Activated T-helper 1 cell treated with anti-CD3 and anti-CD28 coated beads, Interleukin-12 subunit alpha, Interleukin-12 subunit beta, Interleukin-2, Interleukin-4 antibody, amounts not matched to agents 30 ng/mL and 10 ng/mL and 1 ng/mL, durations not matched to agents 14 hours and 24 hours and 36 hours (primary cell): ENCODE measurements around the gene RNPEP. TPM values are rescaled to one million over a fixed set of nuclear protein-coding genes. Genes with fewer than 3 reads are reported as not detected.

Experiments used
- DNase-seq: peaks from one replicate; pipeline ENCODE4 v3.0.0; 2021; ENCODE audit warnings: low spot score
- H3K27ac Mint-ChIP-seq: one replicate; pipeline ENCODE4 v1.8.0; 2021; ENCODE audit warnings: mild to moderate bottlenecking, mixed read lengths
- H3K27me3 Mint-ChIP-seq: one replicate; pipeline ENCODE4 v1.8.0; 2022; ENCODE audit warnings: mild to moderate bottlenecking, moderate library complexity, mixed read lengths; ENCODE audit not compliant: insufficient read depth
- H3K36me3 Mint-ChIP-seq: one replicate; pipeline ENCODE4 v1.8.0; 2021; ENCODE audit warnings: low read depth, mixed read lengths
- H3K4me1 Mint-ChIP-seq: one replicate; pipeline ENCODE4 v1.8.0; 2021; ENCODE audit warnings: low read depth, mixed read lengths
- H3K4me3 Mint-ChIP-seq: one replicate; pipeline ENCODE4 v1.8.0; 2021; ENCODE audit warnings: mild to moderate bottlenecking, moderate library complexity, mixed read lengths
- H3K9me3 Mint-ChIP-seq: one replicate; pipeline ENCODE4 v1.8.0; 2021; ENCODE audit warnings: mixed read lengths
- intact Hi-C: fragments of 100-400 bp; cut with micrococcal nuclease; formaldehyde crosslinking; loops from one replicate; pipeline ENCODE4 v1.15.1; 2024
- total RNA-seq: library from RNA; stranded (reverse); gene quantifications from 2 replicates; pipeline ENCODE4 v1.2.3, GENCODE V29; 2022

Gene RNPEP
- total RNA-seq, 1 donor from 2014 or later = 34.2 TPM

GRCh38 chr1:201970334-201971159 is 11.9 kb upstream of the RNPEP start:
- Mint-ChIP-seq H3K27ac (no peak overlapping the region), H3K9me3 (no peaks in the 10 kb centered on the region), H3K4me1 (peaks cover 4% of the 10 kb centered on the region), H3K4me3 (no peak overlapping the region), H3K36me3 (peaks cover 38% of the 10 kb centered on the region), H3K27me3 (peaks cover 5% of the 10 kb centered on the region)
- intact Hi-C loops = no loop called here
- no peak for DNase-seq

DNA sequence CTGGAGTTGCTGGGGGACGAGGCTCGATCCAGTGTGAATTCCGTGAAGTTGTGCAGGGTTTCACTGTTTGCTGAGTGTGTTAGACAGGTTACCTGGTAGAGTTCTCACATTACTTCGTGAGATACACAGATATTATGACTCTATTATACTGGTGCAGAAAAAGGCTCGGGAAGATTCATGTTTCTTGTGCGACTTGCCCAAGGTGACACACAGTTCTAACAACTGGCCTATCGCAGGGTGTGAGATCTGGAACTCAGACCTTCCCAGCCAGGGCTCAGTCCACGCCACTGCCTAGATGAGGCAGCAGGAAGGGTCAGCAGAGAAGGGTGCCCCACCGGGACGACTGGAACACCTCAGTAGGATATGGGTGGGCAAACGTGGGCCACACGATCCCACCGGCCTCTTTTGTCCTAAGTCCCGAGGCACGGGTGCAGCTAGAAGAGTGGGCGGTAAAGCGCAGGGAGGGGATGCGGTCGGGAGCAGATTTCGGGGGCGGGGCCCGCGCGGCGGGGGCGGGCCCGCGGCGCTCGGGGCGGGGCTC is 296 bp upstream of the RNPEP start:
- DNase-seq = peak; percentile 60
- intact Hi-C loops = loop anchor here (1.0 kb wide), 2 partner anchors 27 to 153 kb away; partner anchors contain the start of genes IPO9 and TIMM17A
- peak overlapping the region; percentile 81 for H3K27ac Mint-ChIP-seq
- H3K4me1 Mint-ChIP-seq = peaks cover 25% of the 10 kb centered on the region
- H3K9me3 Mint-ChIP-seq = no peaks in the 10 kb centered on the region
- H3K27me3 Mint-ChIP-seq = peaks cover 6% of the 10 kb centered on the region
- no peaks in the 10 kb centered on the region for H3K36me3 Mint-ChIP-seq
- H3K4me3 Mint-ChIP-seq = peak overlapping the region; percentile 95

DNA sequence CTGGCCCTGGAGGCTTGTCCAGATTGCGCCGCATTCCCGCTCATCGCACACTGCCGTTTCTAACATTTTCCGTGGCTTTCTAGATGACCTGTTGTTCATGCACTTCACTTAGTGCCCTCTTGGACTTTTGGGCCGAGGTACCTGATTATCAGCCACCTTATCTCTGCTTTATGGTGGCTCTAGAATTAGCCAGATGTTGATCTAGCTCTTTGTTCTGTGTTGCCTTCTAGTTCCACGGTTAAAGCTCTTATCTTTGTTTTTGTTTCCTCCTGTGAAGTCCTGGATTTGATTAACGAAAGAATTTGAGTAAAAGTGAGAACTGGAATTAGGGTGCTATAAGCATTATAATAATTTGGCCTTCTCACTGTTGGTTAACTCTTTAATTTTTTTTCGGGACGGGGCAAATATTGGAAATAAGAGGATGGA is 945 bp downstream of the RNPEP start:
- intact Hi-C loops = no loop called here
- H3K36me3 Mint-ChIP-seq = no peaks in the 10 kb centered on the region
- peaks cover 25% of the 10 kb centered on the region for H3K4me1 Mint-ChIP-seq
- H3K4me3 Mint-ChIP-seq = peak overlapping the region; percentile 98
- no peak for DNase-seq
- H3K9me3 Mint-ChIP-seq = no peaks in the 10 kb centered on the region
- peaks cover 6% of the 10 kb centered on the region for H3K27me3 Mint-ChIP-seq
- peak overlapping the region; percentile 90 for H3K27ac Mint-ChIP-seq

GRCh38 chr1:201984446-201984845 is 2.0 kb downstream of the RNPEP start:
- Mint-ChIP-seq H3K27me3 (peaks cover 4% of the 10 kb centered on the region), H3K4me3 (peak overlapping the region; percentile 98), H3K4me1 (peaks cover 25% of the 10 kb centered on the region), H3K9me3 (no peaks in the 10 kb centered on the region), H3K36me3 (peaks cover 3% of the 10 kb centered on the region), H3K27ac (no peak overlapping the region)
- DNase-seq = no peak
- intact Hi-C loops = no loop called here

DNA sequence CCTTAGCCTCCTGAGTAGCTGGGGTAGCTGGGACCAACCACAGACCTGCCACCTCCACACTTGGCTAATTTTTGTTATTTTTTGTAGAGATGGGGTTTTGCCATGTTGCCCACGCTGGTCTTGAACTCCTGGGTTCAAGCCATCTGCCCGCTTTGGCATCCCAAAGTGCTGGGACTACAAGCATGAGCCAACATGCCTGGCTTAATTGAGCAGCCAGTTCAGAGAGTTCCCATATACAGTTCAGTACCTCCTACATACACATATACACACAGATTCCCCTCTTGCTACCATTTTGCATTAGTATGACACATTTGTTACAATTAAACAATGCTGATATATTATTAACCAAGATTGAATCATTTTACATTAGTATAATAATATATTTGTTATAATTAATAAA is 2.9 kb downstream of the RNPEP start:
- H3K4me1 Mint-ChIP-seq = peaks cover 25% of the 10 kb centered on the region
- H3K4me3 Mint-ChIP-seq = no peak overlapping the region
- peaks cover 4% of the 10 kb centered on the region for H3K27me3 Mint-ChIP-seq
- intact Hi-C loops = no loop called here
- H3K27ac Mint-ChIP-seq = no peak overlapping the region
- DNase-seq = no peak
- no peaks in the 10 kb centered on the region for H3K9me3 Mint-ChIP-seq
- H3K36me3 Mint-ChIP-seq = peaks cover 7% of the 10 kb centered on the region

- intact Hi-C loops = no loop called here
- H3K27me3 Mint-ChIP-seq = no peaks in the 10 kb centered on the region
- peaks cover 22% of the 10 kb centered on the region for H3K36me3 Mint-ChIP-seq
- peaks cover 9% of the 10 kb centered on the region for H3K4me1 Mint-ChIP-seq
- no peak for DNase-seq
- H3K4me3 Mint-ChIP-seq = no peak overlapping the region
- no peak overlapping the region for H3K27ac Mint-ChIP-seq
- H3K9me3 Mint-ChIP-seq = no peaks in the 10 kb centered on the region
Observed at GRCh38 chr1:201988601-201989000, 6.2 kb downstream of the RNPEP start.

DNA sequence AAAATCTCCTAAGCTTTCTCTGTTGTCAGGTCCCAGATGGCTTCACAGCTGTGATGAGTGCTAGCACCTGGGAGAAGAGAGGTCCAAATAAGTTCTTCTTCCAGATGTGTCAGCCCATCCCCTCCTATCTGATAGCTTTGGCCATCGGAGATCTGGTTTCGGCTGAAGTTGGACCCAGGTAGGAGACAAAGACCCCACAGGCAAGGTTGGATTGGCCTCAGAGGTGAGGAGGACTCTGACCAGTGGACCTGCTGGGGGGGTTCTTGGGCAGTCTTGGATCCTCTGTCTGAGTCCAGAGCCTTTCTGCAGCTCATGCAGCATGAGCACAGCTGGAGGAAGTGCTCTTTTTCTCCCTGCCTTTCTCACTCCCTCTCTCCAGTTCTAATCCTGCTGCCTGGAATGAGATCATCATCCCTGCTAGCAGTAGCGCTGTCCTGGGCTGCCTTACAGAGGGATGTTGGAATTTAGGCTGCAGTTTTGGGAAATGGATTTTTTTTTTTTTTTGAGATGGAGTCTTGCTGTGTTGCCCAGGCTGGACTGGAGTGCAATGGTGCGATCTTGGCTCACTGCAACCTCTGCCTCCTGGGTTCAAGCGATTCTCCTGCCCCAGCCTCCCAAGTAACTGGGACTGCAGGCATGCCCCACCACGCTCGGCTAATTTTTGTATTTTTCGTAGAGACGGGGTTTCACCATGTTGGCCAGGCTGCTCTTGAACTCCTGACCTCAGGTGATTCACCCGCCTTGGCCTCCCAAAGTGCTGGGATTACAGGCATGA is 7.1 kb downstream of the RNPEP start:
- H3K4me1 Mint-ChIP-seq = peaks cover under 1% of the 10 kb centered on the region
- H3K27ac Mint-ChIP-seq = no peak overlapping the region
- DNase-seq = no peak
- no peaks in the 10 kb centered on the region for H3K9me3 Mint-ChIP-seq
- H3K27me3 Mint-ChIP-seq = no peaks in the 10 kb centered on the region
- intact Hi-C loops = no loop called here
- peaks cover 31% of the 10 kb centered on the region for H3K36me3 Mint-ChIP-seq
- H3K4me3 Mint-ChIP-seq = no peak overlapping the region

GRCh38 chr1:201990427-201990826 is 8.0 kb downstream of the RNPEP start:
- Mint-ChIP-seq H3K36me3 (peaks cover 31% of the 10 kb centered on the region), H3K4me1 (no peaks in the 10 kb centered on the region), H3K4me3 (no peak overlapping the region), H3K27ac (no peak overlapping the region), H3K9me3 (no peaks in the 10 kb centered on the region), H3K27me3 (no peaks in the 10 kb centered on the region)
- DNase-seq = no peak
- intact Hi-C loops = no loop called here

GRCh38 chr1:201999625-202000238 is 17.3 kb downstream of the RNPEP start:
- no peak overlapping the region for H3K27ac Mint-ChIP-seq
- no peak overlapping the region for H3K4me3 Mint-ChIP-seq
- H3K36me3 Mint-ChIP-seq = peaks cover 28% of the 10 kb centered on the region
- intact Hi-C loops = loop anchor here (1.0 kb wide), 1 partner anchor 136 kb away; no protein-coding TSS in a partner anchor
- DNase-seq = no peak
- H3K4me1 Mint-ChIP-seq = no peaks in the 10 kb centered on the region
- no peaks in the 10 kb centered on the region for H3K9me3 Mint-ChIP-seq
- no peaks in the 10 kb centered on the region for H3K27me3 Mint-ChIP-seq

DNA sequence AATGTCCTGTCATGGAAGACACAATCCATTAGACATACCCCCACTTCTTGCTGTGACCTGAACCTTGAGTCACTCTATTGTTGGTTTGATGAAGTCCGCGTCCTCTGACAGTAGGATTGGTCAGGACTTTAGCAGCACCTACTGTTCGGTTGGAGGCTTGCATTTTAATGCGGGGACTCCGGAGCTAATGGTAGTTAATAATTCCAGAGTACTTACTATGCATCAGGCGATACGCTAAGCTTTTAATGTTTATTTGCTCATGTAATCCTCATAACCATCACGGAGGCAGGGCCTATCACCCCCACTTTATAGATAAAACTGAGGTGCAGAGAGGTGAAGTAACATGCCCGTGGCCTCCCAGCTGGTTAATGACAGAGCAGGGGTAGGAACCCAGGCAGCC is 20.1 kb downstream of the RNPEP start:
- intact Hi-C loops = no loop called here
- no peak overlapping the region for H3K4me3 Mint-ChIP-seq
- no peak overlapping the region for H3K27ac Mint-ChIP-seq
- peaks cover 25% of the 10 kb centered on the region for H3K36me3 Mint-ChIP-seq
- no peaks in the 10 kb centered on the region for H3K27me3 Mint-ChIP-seq
- H3K9me3 Mint-ChIP-seq = no peaks in the 10 kb centered on the region
- DNase-seq = no peak
- no peaks in the 10 kb centered on the region for H3K4me1 Mint-ChIP-seq

DNA sequence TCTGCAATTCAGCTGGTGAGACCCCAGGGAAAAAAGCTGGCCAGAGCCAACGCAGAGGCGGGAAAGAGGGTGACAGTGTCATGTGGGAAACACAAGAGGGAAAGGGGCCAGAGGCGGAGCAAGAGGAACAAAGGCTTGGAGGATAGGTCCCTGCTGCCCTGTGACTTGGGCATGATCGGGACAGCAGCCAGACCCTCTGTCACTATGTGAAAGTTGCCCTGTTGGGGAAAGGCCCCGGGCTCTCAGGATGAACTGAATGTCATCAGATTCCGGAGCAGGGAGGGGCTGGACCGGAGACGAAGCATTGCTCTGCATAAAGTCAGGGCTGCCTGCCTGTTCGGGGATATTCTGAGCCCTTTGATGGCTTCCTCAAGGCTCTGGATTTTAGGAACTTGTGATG is 22.3 kb downstream of the RNPEP start:
- Mint-ChIP-seq H3K9me3 (no peaks in the 10 kb centered on the region), H3K4me1 (no peaks in the 10 kb centered on the region), H3K27me3 (no peaks in the 10 kb centered on the region), H3K36me3 (peaks cover 20% of the 10 kb centered on the region), H3K4me3 (no peak overlapping the region), H3K27ac (no peak overlapping the region)
- no peak for DNase-seq
- intact Hi-C loops = no loop called here

GRCh38 chr1:202005958-202006357 is 23.5 kb downstream of the RNPEP start:
- no peak for DNase-seq
- intact Hi-C loops = no loop called here
- no peaks in the 10 kb centered on the region for H3K4me1 Mint-ChIP-seq
- no peaks in the 10 kb centered on the region for H3K9me3 Mint-ChIP-seq
- no peak overlapping the region for H3K27ac Mint-ChIP-seq
- no peaks in the 10 kb centered on the region for H3K27me3 Mint-ChIP-seq
- peaks cover 16% of the 10 kb centered on the region for H3K36me3 Mint-ChIP-seq
- H3K4me3 Mint-ChIP-seq = no peak overlapping the region
